Measurements from ENCODE around the gene POU3F1.
"Not testable (repeated sequence)": the region's sequence is repeated elsewhere in the genome, so short reads cannot be mapped to it uniquely, and the experiment has no call there.

Gene POU3F1

GRCh38 chr1:38039331-38040088 lies 7.1 kb downstream of the POU3F1 start:
- Mint-ChIP-seq H3K4me1 (peaks cover 7% of the 10 kb centered on the region), H3K36me3 (ENCODE audit: insufficient read depth) (peaks cover 3% of the 10 kb centered on the region), H3K27me3 (peaks cover 35% of the 10 kb centered on the region), H3K9me3 (no peaks in the 10 kb centered on the region), H3K4me3 (no peak overlapping the region), H3K27ac (ENCODE audit: low read depth) (no peak overlapping the region)
- no peak for DNase-seq (ENCODE audit: low spot score in 2 of 2)
- no peak for ATAC-seq (replicated peaks; ENCODE audit: extremely low read depth, poor library complexity, severe bottlenecking)

- Mint-ChIP-seq H3K4me1 (peaks cover under 1% of the 10 kb centered on the region), H3K27me3 (peaks cover 28% of the 10 kb centered on the region), H3K36me3 (ENCODE audit: insufficient read depth) (peaks cover under 1% of the 10 kb centered on the region), H3K27ac (ENCODE audit: low read depth) (no peak overlapping the region), H3K9me3 (no peaks in the 10 kb centered on the region), H3K4me3 (no peak overlapping the region)
- DNase-seq (ENCODE audit: low spot score in 2 of 2) = no peak
- ATAC-seq (replicated peaks; ENCODE audit: extremely low read depth, poor library complexity, severe bottlenecking) = no peak
Measured at GRCh38 chr1:38038861-38039260, 7.7 kb downstream of the POU3F1 start.

DNA sequence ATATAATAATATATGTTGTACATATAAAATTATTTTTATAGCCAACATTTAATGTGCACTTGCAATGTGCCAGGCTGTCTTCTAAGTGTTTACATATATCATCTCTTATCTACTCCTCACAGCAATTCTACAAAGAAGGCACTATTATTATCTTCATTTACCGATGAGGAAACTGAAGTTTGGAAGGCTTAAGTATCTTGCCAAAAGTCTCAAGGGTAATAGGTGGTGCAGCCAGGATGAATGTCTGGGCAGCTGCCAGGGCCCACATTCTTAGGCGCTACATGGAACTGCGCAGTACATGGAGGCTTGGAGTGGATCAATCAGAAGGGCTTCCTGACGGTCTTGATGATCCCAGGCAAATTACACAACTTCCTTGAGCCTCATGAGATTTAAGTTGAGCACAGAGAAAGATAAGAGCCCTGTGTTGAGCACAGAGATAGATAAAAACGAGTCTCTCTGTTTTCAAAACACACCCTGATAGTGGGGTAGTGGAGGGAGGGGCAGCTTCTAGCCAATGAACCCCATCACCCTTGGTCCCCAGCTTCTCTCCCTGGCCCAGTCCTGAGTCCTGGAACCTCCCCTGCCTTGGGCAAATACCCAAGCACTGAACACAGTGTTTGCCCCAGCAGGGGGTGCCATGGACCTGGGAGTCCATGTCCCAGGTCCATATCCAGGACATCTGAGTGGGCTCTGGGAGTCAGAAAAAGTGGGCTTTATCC lies 9.2 kb downstream of the POU3F1 start:
- ATAC-seq (replicated peaks; ENCODE audit: extremely low read depth, poor library complexity, severe bottlenecking) (no peak), DNase-seq (ENCODE audit: low spot score in 2 of 2) (no peak)

GRCh38 chr1:38034871-38035270 lies 11.7 kb downstream of the POU3F1 start:
- DNase-seq (ENCODE audit: low spot score in 2 of 2) = no peak
- Mint-ChIP-seq H3K27me3 (no peaks in the 10 kb centered on the region), H3K27ac (ENCODE audit: low read depth) (no peak overlapping the region), H3K4me3 (no peak overlapping the region), H3K36me3 (ENCODE audit: insufficient read depth) (peaks cover 1% of the 10 kb centered on the region), H3K4me1 (peaks cover 13% of the 10 kb centered on the region), H3K9me3 (no peaks in the 10 kb centered on the region)
- ATAC-seq (replicated peaks; ENCODE audit: extremely low read depth, poor library complexity, severe bottlenecking) = no peak

More for the DNA sequence above, 9.2 kb downstream of the POU3F1 start:
- Mint-ChIP-seq H3K27me3 (peaks cover 13% of the 10 kb centered on the region), H3K4me3 (no peak overlapping the region), H3K4me1 (no peaks in the 10 kb centered on the region), H3K36me3 (ENCODE audit: insufficient read depth) (no peaks in the 10 kb centered on the region), H3K27ac (ENCODE audit: low read depth) (no peak overlapping the region), H3K9me3 (no peaks in the 10 kb centered on the region)

DNA sequence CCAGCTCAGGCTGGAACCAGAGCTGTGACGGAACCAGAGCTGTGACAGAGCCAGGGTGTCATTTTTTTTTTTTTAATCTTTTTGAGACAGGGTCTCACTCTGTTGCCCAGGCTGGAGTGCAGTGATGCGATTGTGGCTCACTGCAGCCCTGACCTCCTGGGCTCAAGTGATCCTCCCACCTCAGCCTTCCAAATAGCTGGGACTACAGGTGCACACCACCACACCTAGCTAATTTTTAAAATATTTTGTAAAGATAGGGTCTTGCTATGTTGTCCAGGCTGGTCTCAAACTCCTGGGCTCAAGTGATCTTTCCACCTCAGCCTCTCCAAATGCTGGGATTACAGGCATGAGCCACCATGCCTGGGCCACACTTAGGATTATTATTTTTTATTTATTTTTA lies 13.6 kb downstream of the POU3F1 start:
- not testable (repeated sequence) for H3K27me3 Mint-ChIP-seq; H3K27ac Mint-ChIP-seq (ENCODE audit: low read depth); H3K9me3 Mint-ChIP-seq; H3K4me3 Mint-ChIP-seq; H3K36me3 Mint-ChIP-seq (ENCODE audit: insufficient read depth); DNase-seq (ENCODE audit: low spot score in 2 of 2); ATAC-seq (replicated peaks; ENCODE audit: extremely low read depth, poor library complexity, severe bottlenecking)
- H3K4me1 Mint-ChIP-seq = peaks cover 31% of the 10 kb centered on the region

- Mint-ChIP-seq H3K27ac (ENCODE audit: low read depth) (no peak overlapping the region), H3K36me3 (ENCODE audit: insufficient read depth) (peaks cover 3% of the 10 kb centered on the region), H3K9me3 (no peaks in the 10 kb centered on the region), H3K4me1 (peaks cover 46% of the 10 kb centered on the region), H3K4me3 (no peak overlapping the region), H3K27me3 (no peaks in the 10 kb centered on the region)
- DNase-seq (ENCODE audit: low spot score in 2 of 2) (no peak), ATAC-seq (replicated peaks; ENCODE audit: extremely low read depth, poor library complexity, severe bottlenecking) (no peak)
Measured at GRCh38 chr1:38031513-38031866, 15.1 kb downstream of the POU3F1 start.

GRCh38 chr1:38030596-38031512 lies 15.7 kb downstream of the POU3F1 start:
- H3K4me3 Mint-ChIP-seq = peak overlapping the region; percentile 60
- H3K36me3 Mint-ChIP-seq (ENCODE audit: insufficient read depth) = peaks cover 3% of the 10 kb centered on the region
- H3K9me3 Mint-ChIP-seq = no peaks in the 10 kb centered on the region
- no peaks in the 10 kb centered on the region for H3K27me3 Mint-ChIP-seq
- H3K4me1 Mint-ChIP-seq = peaks cover 47% of the 10 kb centered on the region
- no peak for ATAC-seq (replicated peaks; ENCODE audit: extremely low read depth, poor library complexity, severe bottlenecking)
- H3K27ac Mint-ChIP-seq (ENCODE audit: low read depth) = peak overlapping the region; percentile 83
- DNase-seq (ENCODE audit: low spot score in 2 of 2) = no peak

GRCh38 chr1:38029685-38030511 lies 16.7 kb downstream of the POU3F1 start:
- ATAC-seq (replicated peaks; ENCODE audit: extremely low read depth, poor library complexity, severe bottlenecking) (peak; percentile 82), DNase-seq (ENCODE audit: low spot score in 2 of 2) (peak in 1 of 2 donors; percentile 42)
- Mint-ChIP-seq H3K36me3 (ENCODE audit: insufficient read depth) (peaks cover 8% of the 10 kb centered on the region), H3K4me1 (peaks cover 47% of the 10 kb centered on the region), H3K27me3 (no peaks in the 10 kb centered on the region), H3K9me3 (no peaks in the 10 kb centered on the region), H3K27ac (ENCODE audit: low read depth) (peak overlapping the region; percentile 83), H3K4me3 (peak overlapping the region; percentile 60)

DNA sequence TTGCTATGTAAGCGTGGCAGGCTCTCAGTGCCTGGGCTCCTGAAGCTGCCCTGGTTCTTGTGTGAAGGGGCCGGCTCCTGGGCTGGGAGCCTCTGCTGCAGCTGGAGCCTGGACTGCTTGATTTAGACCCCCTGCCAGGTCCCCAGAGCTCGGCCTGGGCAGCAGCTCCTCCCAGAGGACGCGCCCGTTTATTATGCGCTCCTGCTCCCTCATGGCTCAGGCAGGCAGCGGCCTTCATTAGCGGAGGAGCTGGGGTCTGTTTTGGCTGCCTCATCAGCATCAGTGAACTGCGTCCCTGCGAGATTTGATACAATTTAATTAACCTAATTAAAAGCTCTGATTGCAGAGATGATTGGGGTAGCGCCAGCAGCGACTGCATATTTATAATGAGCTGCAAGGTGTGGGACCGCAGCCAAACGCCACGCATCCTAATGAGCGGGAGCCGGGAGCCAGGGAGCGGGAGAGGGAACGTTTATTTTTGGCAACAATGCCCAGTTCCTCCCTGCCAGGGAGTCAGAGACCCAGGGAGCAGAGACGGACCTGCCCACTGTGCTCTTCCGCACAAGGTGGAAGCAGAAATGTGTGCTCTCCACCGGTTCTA lies 17.4 kb downstream of the POU3F1 start:
- DNase-seq (ENCODE audit: low spot score in 2 of 2) (no peak), ATAC-seq (replicated peaks; ENCODE audit: extremely low read depth, poor library complexity, severe bottlenecking) (no peak)
- H3K27me3 Mint-ChIP-seq = no peaks in the 10 kb centered on the region
- peak overlapping the region; percentile 60 for H3K4me3 Mint-ChIP-seq
- H3K4me1 Mint-ChIP-seq = peaks cover 47% of the 10 kb centered on the region
- peak overlapping the region; percentile 83 for H3K27ac Mint-ChIP-seq (ENCODE audit: low read depth)
- H3K9me3 Mint-ChIP-seq = no peaks in the 10 kb centered on the region
- H3K36me3 Mint-ChIP-seq (ENCODE audit: insufficient read depth) = peaks cover 10% of the 10 kb centered on the region

GRCh38 chr1:38028671-38029070 lies 17.9 kb downstream of the POU3F1 start:
- ATAC-seq (replicated peaks; ENCODE audit: extremely low read depth, poor library complexity, severe bottlenecking) = no peak
- DNase-seq (ENCODE audit: low spot score in 2 of 2) = no peak
- peak overlapping the region; percentile 83 for H3K27ac Mint-ChIP-seq (ENCODE audit: low read depth)
- H3K36me3 Mint-ChIP-seq (ENCODE audit: insufficient read depth) = peaks cover 14% of the 10 kb centered on the region
- no peaks in the 10 kb centered on the region for H3K9me3 Mint-ChIP-seq
- no peak overlapping the region for H3K4me3 Mint-ChIP-seq
- H3K27me3 Mint-ChIP-seq = no peaks in the 10 kb centered on the region
- peaks cover 47% of the 10 kb centered on the region for H3K4me1 Mint-ChIP-seq

DNA sequence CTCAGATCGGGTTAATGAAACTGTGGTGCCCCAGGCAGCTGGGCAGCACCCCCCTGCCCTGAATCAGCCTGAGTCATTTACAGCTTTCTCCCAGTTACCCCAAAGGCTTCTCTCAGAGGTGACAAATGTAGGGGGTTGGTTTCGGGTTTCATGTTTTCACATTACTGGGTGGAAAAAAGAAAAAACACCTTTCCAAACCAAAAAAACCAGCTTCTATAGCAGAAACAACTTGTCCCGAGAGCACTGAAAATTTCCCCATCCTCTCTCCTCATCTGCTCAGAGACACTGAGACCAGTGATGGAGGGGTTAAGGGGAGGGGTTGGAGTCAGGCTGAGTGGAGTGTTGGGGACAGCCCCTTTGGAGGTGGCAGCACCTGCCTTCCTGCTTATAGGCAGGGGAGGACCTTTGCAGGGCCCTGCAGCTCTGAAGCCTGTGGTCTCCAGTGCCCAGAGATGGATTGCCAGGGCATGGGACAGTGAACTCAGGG lies 18.4 kb downstream of the POU3F1 start:
- H3K9me3 Mint-ChIP-seq = no peaks in the 10 kb centered on the region
- peaks cover 47% of the 10 kb centered on the region for H3K4me1 Mint-ChIP-seq
- H3K27me3 Mint-ChIP-seq = no peaks in the 10 kb centered on the region
- no peak overlapping the region for H3K4me3 Mint-ChIP-seq
- DNase-seq (ENCODE audit: low spot score in 2 of 2) (no peak), ATAC-seq (replicated peaks; ENCODE audit: extremely low read depth, poor library complexity, severe bottlenecking) (peak; percentile 61)
- H3K27ac Mint-ChIP-seq (ENCODE audit: low read depth) = peak overlapping the region; percentile 83
- H3K36me3 Mint-ChIP-seq (ENCODE audit: insufficient read depth) = peaks cover 17% of the 10 kb centered on the region
